HCT116 (cell line): ENCODE measurements around the gene ESF1. TPM values are rescaled to one million over a fixed set of nuclear protein-coding genes. Genes with fewer than 3 reads are reported as not detected.

ENCODE experiments used
- ATAC-seq: fragments of 200-7000 bp; cut with Tn5 transposase; 2 replicates; pipeline ENCODE4 v1.9.1; 2020; ENCODE audit warnings: mild to moderate bottlenecking, moderate library complexity
- BruUV-seq: library from RNA; stranded (reverse); fragments of 400-500 nt; replicated peaks from 2 replicates; lab custom pipeline; 2021; lab: Mats Ljungman, UMichigan
- CTCF ChIA-PET: fragments of 300-600 bp; sonication (Branson Sonifier 250); formaldehyde crosslinking; loops from one replicate; lab custom pipeline; 2021; ENCODE audit warnings: antibody characterized with exemption; lab: Charles Lee
- POLR2A ChIA-PET: fragments of 300-600, 350-600 bp; sonication (Branson Sonifier 250); formaldehyde crosslinking; loops from one replicate; lab custom pipeline; 2021; ENCODE audit warnings: antibody characterized with exemption; lab: Charles Lee
- RAD21 ChIA-PET, 2 experiments: fragments of 300-600 bp; sonication (Branson Sonifier 250); formaldehyde crosslinking; loops; one replicate each; lab custom pipeline; 2023; ENCODE audit warnings: low total read pairs in 2 of 2; ENCODE audit not compliant: uncharacterized antibody in 2 of 2, unreplicated experiment in 2 of 2, low non-redundant PET in 1 of 2; lab: Charles Lee
- DNase-seq: peaks from one replicate; pipeline ENCODE4 v3.0.0-alpha.2; 2010; ENCODE audit warnings: low read depth, low spot score
- H2AFZ ChIP-seq: fragments of 200-600 bp; shearing (Covaris generic), sonication (generic); 2 replicates; pipeline ENCODE4 v1.6.1; 2017; ENCODE audit warnings: low read depth, mixed run types, mixed read lengths, antibody characterized with exemption, low read length; ENCODE audit not compliant: poor library complexity, severe bottlenecking
- H3K27ac ChIP-seq: 2 replicates; pipeline ENCODE4 v1.5.1; 2012; ENCODE audit warnings: low read depth, low read length
- H3K27me3 ChIP-seq: fragments of 200-600 bp; sonication (generic); 2 replicates; pipeline ENCODE4 v1.6.1; 2016; ENCODE audit warnings: mixed run types, low read length, mixed read lengths; ENCODE audit not compliant: insufficient read depth
- H3K36me3 ChIP-seq, 2 experiments: fragments of 200-500 bp in 1 of 2; fragments of 200-600 bp in 1 of 2; sonication (Bioruptor generic) in 1 of 2; sonication (generic) in 1 of 2; 2 replicates each; pipeline versions ENCODE4 v1.5.1 to v1.6.1; 2014 to 2016; ENCODE audit warnings: low read length in 2 of 2, inconsistent platforms in 1 of 2, mixed read lengths in 1 of 2, mixed run types in 1 of 2; ENCODE audit not compliant: insufficient read depth in 2 of 2, control insufficient read depth in 1 of 2
- H3K4me1 ChIP-seq, 2 experiments: fragments of 200-600 bp in 1 of 2; sonication (generic) in 1 of 2; 2 replicates each; pipeline versions ENCODE4 v1.5.1 to v1.6.1; 2012 to 2017; ENCODE audit warnings: low read length in 2 of 2, inconsistent platforms in 1 of 2, mild to moderate bottlenecking in 1 of 2, mixed read lengths in 1 of 2, mixed run types in 1 of 2, moderate library complexity in 1 of 2; ENCODE audit not compliant: insufficient read depth in 2 of 2, control insufficient read depth in 1 of 2
- H3K4me2 ChIP-seq: fragments of 200-600 bp; sonication (generic); 2 replicates; pipeline ENCODE4 v1.6.1; 2017; ENCODE audit warnings: mixed run types, low read length, mixed read lengths
- H3K4me3 ChIP-seq, 2 experiments: fragments of 200-600 bp in 1 of 2; sonication (generic) in 1 of 2; replicated peaks in 1 of 2; 2 replicates each; pipeline ENCODE4 v1.5.1; 2011 to 2016; ENCODE audit warnings: low read length in 2 of 2, control low read depth in 1 of 2, low read depth in 1 of 2, mild to moderate bottlenecking in 1 of 2, mixed read lengths in 1 of 2, mixed run types in 1 of 2
- H3K79me2 ChIP-seq: fragments of 200-600 bp; sonication (generic); 2 replicates; pipeline ENCODE4 v1.6.1; 2017; ENCODE audit warnings: mild to moderate bottlenecking, mixed run types, low read length, moderate library complexity, mixed read lengths; ENCODE audit not compliant: insufficient read depth
- H3K9ac ChIP-seq: fragments of 200-600 bp; sonication (generic); 2 replicates; pipeline ENCODE4 v1.6.1; 2016; ENCODE audit warnings: low read length, mixed read lengths
- H3K9me2 ChIP-seq: fragments of 200-600 bp; sonication (generic), shearing (Covaris generic); 2 replicates; pipeline ENCODE4 v1.6.1; 2017; ENCODE audit warnings: mixed run types, mild to moderate bottlenecking, moderate library complexity; ENCODE audit not compliant: insufficient read depth
- H3K9me3 ChIP-seq, 2 experiments: fragments of 200-500 bp in 1 of 2; fragments of 200-600 bp in 1 of 2; sonication (Bioruptor generic) in 1 of 2; sonication (generic) in 1 of 2; 2 replicates each; pipeline ENCODE4 v1.6.1; 2014 to 2017; ENCODE audit warnings: low read length in 2 of 2, mixed read lengths in 2 of 2, inconsistent platforms in 1 of 2, low read depth in 1 of 2, mild to moderate bottlenecking in 1 of 2, mixed run types in 1 of 2, moderate library complexity in 1 of 2; ENCODE audit not compliant: control insufficient read depth in 1 of 2, insufficient read depth in 1 of 2
- H4K20me1 ChIP-seq: fragments of 200-600 bp; sonication (generic), shearing (Covaris generic); 2 replicates; pipeline ENCODE4 v1.6.1; 2017; ENCODE audit warnings: mixed run types, mild to moderate bottlenecking, moderate library complexity; ENCODE audit not compliant: insufficient read depth
- CEBPB ChIP-seq: IDR thresholded peaks from 2 replicates; pipeline ENCODE4 v1.6.1; 2012; ENCODE audit warnings: low read depth
- ELF1 ChIP-seq: IDR thresholded peaks from 2 replicates; pipeline ENCODE4 v1.6.1; 2012; ENCODE audit warnings: low read depth, borderline replicate concordance
- EZH2 ChIP-seq: fragments of 200-600 bp; sonication (generic); IDR thresholded peaks from 2 replicates; pipeline ENCODE4 v1.6.1; 2017; ENCODE audit warnings: antibody characterized with exemption, mixed run types
- EZH2phosphoT487 ChIP-seq: fragments of 200-600 bp; IDR thresholded peaks from 2 replicates; pipeline ENCODE4 v1.6.1; 2018; ENCODE audit warnings: antibody characterized with exemption, borderline replicate concordance
- FOSL1 ChIP-seq: IDR thresholded peaks from 2 replicates; pipeline ENCODE4 v1.6.1; 2012; ENCODE audit warnings: low read depth
- MAX ChIP-seq: IDR thresholded peaks from 2 replicates; pipeline ENCODE4 v1.6.1; 2012
- RAD21 ChIP-seq: IDR thresholded peaks from 2 replicates; pipeline ENCODE4 v1.6.1; 2012; ENCODE audit warnings: low read depth, mild to moderate bottlenecking
- SIN3A ChIP-seq: IDR thresholded peaks from 2 replicates; pipeline ENCODE4 v1.6.1; 2012; ENCODE audit warnings: low read depth
- SRF ChIP-seq: IDR thresholded peaks from 2 replicates; pipeline ENCODE4 v1.6.1; 2012; ENCODE audit warnings: low read depth
- TCF7L2 ChIP-seq: IDR thresholded peaks from 2 replicates; pipeline ENCODE4 v1.7.0; 2011; ENCODE audit warnings: borderline replicate concordance, inconsistent platforms; ENCODE audit not compliant: insufficient read depth, insufficient read length; ENCODE audit errors: extremely low read depth
- YY1 ChIP-seq: IDR thresholded peaks from 2 replicates; pipeline ENCODE4 v1.6.1; 2011; ENCODE audit warnings: low read length, low read depth, moderate library complexity, mild to moderate bottlenecking; ENCODE audit not compliant: insufficient replicate concordance; ENCODE audit errors: extremely low read depth
- ZBTB33 ChIP-seq: IDR thresholded peaks from 2 replicates; pipeline ENCODE4 v1.6.1; 2011; ENCODE audit warnings: mild to moderate bottlenecking, low read length, moderate library complexity; ENCODE audit not compliant: insufficient replicate concordance; ENCODE audit errors: extremely low read depth
- intact Hi-C: fragments of 100-400 bp; cut with micrococcal nuclease; formaldehyde crosslinking; loops from 2 replicates; pipeline ENCODE4 v1.10.0; 2022
- total RNA-seq: library from RNA; stranded (reverse); gene quantifications from one replicate; pipeline ENCODE4 v1.2.1, GENCODE V29; 2021; ENCODE audit not compliant: unreplicated experiment
- TF ChIP-seq, protein P1 (sequence below): IDR thresholded peaks from 2 replicates; pipeline ENCODE4 v1.6.1; 2012; ENCODE audit warnings: low read depth

The ESF1 gene
- total RNA-seq, 1 experiment from 2014 or later, result 25.4 TPM

- ChIA-PET CTCF (no interaction called here), POLR2A (no interaction called here), RAD21 (no interaction called here)
- Histone ChIP-seq H2AFZ (no peak overlapping the region), H3K4me2 (no peak overlapping the region), H3K9me2 (no peaks in the 10 kb centered on the region), H4K20me1 (no peaks in the 10 kb centered on the region), H3K9me3 (no peaks in the 10 kb centered on the region), H3K4me3 (no peak overlapping the region), H3K9ac (no peak overlapping the region), H3K36me3 (peaks cover 12 to 36% of the 10 kb centered on the region in 2 experiments), H3K27ac (no peak overlapping the region), H3K4me1 (no peaks in the 10 kb centered on the region), H3K27me3 (no peaks in the 10 kb centered on the region), H3K79me2 (peaks cover 10% of the 10 kb centered on the region)
- no peak for ATAC-seq
- TF ChIP-seq, protein P1, sequence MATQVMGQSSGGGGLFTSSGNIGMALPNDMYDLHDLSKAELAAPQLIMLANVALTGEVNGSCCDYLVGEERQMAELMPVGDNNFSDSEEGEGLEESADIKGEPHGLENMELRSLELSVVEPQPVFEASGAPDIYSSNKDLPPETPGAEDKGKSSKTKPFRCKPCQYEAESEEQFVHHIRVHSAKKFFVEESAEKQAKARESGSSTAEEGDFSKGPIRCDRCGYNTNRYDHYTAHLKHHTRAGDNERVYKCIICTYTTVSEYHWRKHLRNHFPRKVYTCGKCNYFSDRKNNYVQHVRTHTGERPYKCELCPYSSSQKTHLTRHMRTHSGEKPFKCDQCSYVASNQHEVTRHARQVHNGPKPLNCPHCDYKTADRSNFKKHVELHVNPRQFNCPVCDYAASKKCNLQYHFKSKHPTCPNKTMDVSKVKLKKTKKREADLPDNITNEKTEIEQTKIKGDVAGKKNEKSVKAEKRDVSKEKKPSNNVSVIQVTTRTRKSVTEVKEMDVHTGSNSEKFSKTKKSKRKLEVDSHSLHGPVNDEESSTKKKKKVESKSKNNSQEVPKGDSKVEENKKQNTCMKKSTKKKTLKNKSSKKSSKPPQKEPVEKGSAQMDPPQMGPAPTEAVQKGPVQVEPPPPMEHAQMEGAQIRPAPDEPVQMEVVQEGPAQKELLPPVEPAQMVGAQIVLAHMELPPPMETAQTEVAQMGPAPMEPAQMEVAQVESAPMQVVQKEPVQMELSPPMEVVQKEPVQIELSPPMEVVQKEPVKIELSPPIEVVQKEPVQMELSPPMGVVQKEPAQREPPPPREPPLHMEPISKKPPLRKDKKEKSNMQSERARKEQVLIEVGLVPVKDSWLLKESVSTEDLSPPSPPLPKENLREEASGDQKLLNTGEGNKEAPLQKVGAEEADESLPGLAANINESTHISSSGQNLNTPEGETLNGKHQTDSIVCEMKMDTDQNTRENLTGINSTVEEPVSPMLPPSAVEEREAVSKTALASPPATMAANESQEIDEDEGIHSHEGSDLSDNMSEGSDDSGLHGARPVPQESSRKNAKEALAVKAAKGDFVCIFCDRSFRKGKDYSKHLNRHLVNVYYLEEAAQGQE, result no peak
- no peak for TF ChIP-seq FOSL1
- TF ChIP-seq RAD21, result no peak
- TF ChIP-seq CEBPB, result no peak
- no peak for TF ChIP-seq ZBTB33
- TF ChIP-seq ELF1, result no peak
- TF ChIP-seq EZH2, result no peak
- TF ChIP-seq YY1, result no peak
- no peak for TF ChIP-seq EZH2phosphoT487
- no peak for TF ChIP-seq TCF7L2
- no peak for TF ChIP-seq SIN3A
- TF ChIP-seq MAX, result no peak
- TF ChIP-seq SRF, result no peak
- BruUV-seq, result no TSS peak
- no peak for DNase-seq
- intact Hi-C loops, result no loop called here
Observed at GRCh38 chr20:13718171-13718570, 66.5 kb downstream of the ESF1 start.
